ENCODE results near the gene LDLRAD2. TPM values are rescaled to one million over a fixed set of nuclear protein-coding genes. Genes with fewer than 3 reads are reported as not detected.
A peak's percentile ranks its signal among the peaks of the same experiment; 100 is the strongest.

The LDLRAD2 gene
- total RNA-seq, 1 donor from 2014 or later, result 0.14 TPM

GRCh38 chr1:21778405-21778727, 33.7 kb upstream of the LDLRAD2 start:
- Histone ChIP-seq H3K36me3 (ENCODE audit: insufficient read depth, low read length) (no peaks in the 10 kb centered on the region), H3K4me2 (ENCODE audit: low read length) (no peak overlapping the region), H3K27ac (ENCODE audit: low read depth, low read length) (no peak overlapping the region), H4K20me1 (ENCODE audit: insufficient read depth, low read length) (peaks cover 68% of the 10 kb centered on the region), H3K9ac (ENCODE audit: low read length) (no peak overlapping the region), H3K9me3 (ENCODE audit: insufficient read depth, low read depth, low read length) (peaks cover 2% of the 10 kb centered on the region), H3K4me1 (ENCODE audit: insufficient read depth, low read length) (no peaks in the 10 kb centered on the region), H3K79me2 (ENCODE audit: insufficient read depth, low read length) (peaks cover 96% of the 10 kb centered on the region), H3K4me3 (ENCODE audit: insufficient read depth, low read depth, low read length) (no peak overlapping the region), H2AFZ (ENCODE audit: low read depth, low read length) (no peak overlapping the region), H3K27me3 (ENCODE audit: insufficient read depth, low read length) (no peaks in the 10 kb centered on the region)
- H3K4me1 Mint-ChIP-seq (ENCODE audit: low read depth, unreplicated experiment), result peaks cover 13% of the 10 kb centered on the region
- no peak for TF ChIP-seq CTCF (IDR thresholded peaks at IDR 0.05; ENCODE audit: insufficient read depth, low read depth, low read length)
- TF ChIP-seq EZH2 (IDR thresholded peaks at IDR 0.05; ENCODE audit: insufficient read depth, low read length), result no peak
- DNase-seq (ENCODE audit: low read depth) (no peak), FAIRE-seq (no peak)
- H3K9me3 Mint-ChIP-seq (ENCODE audit: unreplicated experiment), result no peaks in the 10 kb centered on the region
- H3K27me3 Mint-ChIP-seq (ENCODE audit: low read depth, unreplicated experiment), result no peaks in the 10 kb centered on the region
- no peaks in the 10 kb centered on the region for H3K36me3 Mint-ChIP-seq (ENCODE audit: low read depth, unreplicated experiment)
- no peak overlapping the region for H3K27ac Mint-ChIP-seq (ENCODE audit: unreplicated experiment)
- H3K4me3 Mint-ChIP-seq (ENCODE audit: unreplicated experiment), result peak overlapping the region; percentile 57

GRCh38 chr1:21779613-21780521, 32.2 kb upstream of the LDLRAD2 start:
- Histone ChIP-seq H3K79me2 (ENCODE audit: insufficient read depth, low read length) (peaks cover 81% of the 10 kb centered on the region), H3K27ac (ENCODE audit: low read depth, low read length) (no peak overlapping the region), H3K9me3 (ENCODE audit: insufficient read depth, low read depth, low read length) (peaks cover 2% of the 10 kb centered on the region), H4K20me1 (ENCODE audit: insufficient read depth, low read length) (peaks cover 57% of the 10 kb centered on the region), H3K4me1 (ENCODE audit: insufficient read depth, low read length) (no peaks in the 10 kb centered on the region), H2AFZ (ENCODE audit: low read depth, low read length) (no peak overlapping the region), H3K36me3 (ENCODE audit: insufficient read depth, low read length) (no peaks in the 10 kb centered on the region), H3K4me3 (ENCODE audit: insufficient read depth, low read depth, low read length) (no peak overlapping the region), H3K27me3 (ENCODE audit: insufficient read depth, low read length) (no peaks in the 10 kb centered on the region), H3K4me2 (ENCODE audit: low read length) (peak overlapping the region; percentile 34), H3K9ac (ENCODE audit: low read length) (no peak overlapping the region)
- no peak for TF ChIP-seq CTCF (IDR thresholded peaks at IDR 0.05; ENCODE audit: insufficient read depth, low read depth, low read length)
- TF ChIP-seq EZH2 (IDR thresholded peaks at IDR 0.05; ENCODE audit: insufficient read depth, low read length), result no peak
- H3K9me3 Mint-ChIP-seq (ENCODE audit: unreplicated experiment), result peaks cover 2% of the 10 kb centered on the region
- H3K27me3 Mint-ChIP-seq (ENCODE audit: low read depth, unreplicated experiment), result no peaks in the 10 kb centered on the region
- no peaks in the 10 kb centered on the region for H3K36me3 Mint-ChIP-seq (ENCODE audit: low read depth, unreplicated experiment)
- peak overlapping the region; percentile 80 for H3K4me3 Mint-ChIP-seq (ENCODE audit: unreplicated experiment)
- H3K27ac Mint-ChIP-seq (ENCODE audit: unreplicated experiment), result no peak overlapping the region
- H3K4me1 Mint-ChIP-seq (ENCODE audit: low read depth, unreplicated experiment), result peaks cover 13% of the 10 kb centered on the region
- FAIRE-seq (no peak), DNase-seq (ENCODE audit: low read depth) (no peak)

DNA sequence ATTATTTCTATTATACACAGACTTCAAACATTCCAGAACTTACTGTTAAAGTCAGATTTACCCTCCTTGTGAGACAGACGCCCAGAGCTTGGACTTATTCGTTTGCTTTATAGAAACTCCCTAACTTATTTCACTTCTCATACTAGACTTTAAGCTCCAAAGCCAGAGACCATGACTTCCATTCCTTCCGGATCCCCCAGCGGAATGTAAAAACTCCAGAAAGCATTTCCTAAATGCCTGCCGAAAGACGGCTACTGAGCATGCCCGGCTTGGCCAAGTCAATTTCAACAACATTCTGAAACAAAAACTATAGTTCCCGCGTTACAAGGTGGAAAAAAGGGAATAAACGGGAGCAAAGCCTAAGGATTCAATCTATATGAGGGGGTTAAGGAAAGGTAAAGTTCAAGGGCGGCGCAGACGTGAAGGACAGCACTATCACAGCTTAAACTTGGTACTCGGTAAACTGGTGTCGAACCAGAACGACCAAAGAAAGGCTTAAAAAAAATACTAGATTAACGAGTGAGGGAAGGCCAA, 30.2 kb upstream of the LDLRAD2 start:
- H3K9me3 ChIP-seq (ENCODE audit: insufficient read depth, low read depth, low read length), result peaks cover 2% of the 10 kb centered on the region
- peaks cover 61% of the 10 kb centered on the region for H3K79me2 ChIP-seq (ENCODE audit: insufficient read depth, low read length)
- peak overlapping the region; percentile 100 for H3K27ac ChIP-seq (ENCODE audit: low read depth, low read length)
- peaks cover 10% of the 10 kb centered on the region for H3K4me1 Mint-ChIP-seq (ENCODE audit: low read depth, unreplicated experiment)
- H3K27me3 Mint-ChIP-seq (ENCODE audit: low read depth, unreplicated experiment), result no peaks in the 10 kb centered on the region
- H3K36me3 ChIP-seq (ENCODE audit: insufficient read depth, low read length), result no peaks in the 10 kb centered on the region
- peak overlapping the region; percentile 97 for H3K4me3 Mint-ChIP-seq (ENCODE audit: unreplicated experiment)
- TF ChIP-seq EZH2 (IDR thresholded peaks at IDR 0.05; ENCODE audit: insufficient read depth, low read length), result no peak
- no peak for TF ChIP-seq CTCF (IDR thresholded peaks at IDR 0.05; ENCODE audit: insufficient read depth, low read depth, low read length)
- peaks cover 2% of the 10 kb centered on the region for H3K9me3 Mint-ChIP-seq (ENCODE audit: unreplicated experiment)
- peak overlapping the region; percentile 98 for H3K9ac ChIP-seq (ENCODE audit: low read length)
- FAIRE-seq (no peak), DNase-seq (ENCODE audit: low read depth) (peak; percentile 39)
- H3K27me3 ChIP-seq (ENCODE audit: insufficient read depth, low read length), result no peaks in the 10 kb centered on the region
- peak overlapping the region; percentile 96 for H3K27ac Mint-ChIP-seq (ENCODE audit: unreplicated experiment)
- H4K20me1 ChIP-seq (ENCODE audit: insufficient read depth, low read length), result peaks cover 38% of the 10 kb centered on the region
- H2AFZ ChIP-seq (ENCODE audit: low read depth, low read length), result peak overlapping the region; percentile 76
- no peaks in the 10 kb centered on the region for H3K36me3 Mint-ChIP-seq (ENCODE audit: low read depth, unreplicated experiment)
- H3K4me2 ChIP-seq (ENCODE audit: low read length), result peak overlapping the region; percentile 92
- no peaks in the 10 kb centered on the region for H3K4me1 ChIP-seq (ENCODE audit: insufficient read depth, low read length)
- H3K4me3 ChIP-seq (ENCODE audit: insufficient read depth, low read depth, low read length), result peak overlapping the region; percentile 84
